ENCODE measurements around the gene AFG1L. TPM values are rescaled to one million over a fixed set of nuclear protein-coding genes. Genes with fewer than 3 reads are reported as not detected.
"Not testable (repeated sequence)": the region's sequence is repeated elsewhere in the genome, so short reads cannot be mapped to it uniquely, and the experiment has no call there.

Gene AFG1L
- total RNA-seq, 1 donor from 2014 or later: 5.5 TPM

DNA sequence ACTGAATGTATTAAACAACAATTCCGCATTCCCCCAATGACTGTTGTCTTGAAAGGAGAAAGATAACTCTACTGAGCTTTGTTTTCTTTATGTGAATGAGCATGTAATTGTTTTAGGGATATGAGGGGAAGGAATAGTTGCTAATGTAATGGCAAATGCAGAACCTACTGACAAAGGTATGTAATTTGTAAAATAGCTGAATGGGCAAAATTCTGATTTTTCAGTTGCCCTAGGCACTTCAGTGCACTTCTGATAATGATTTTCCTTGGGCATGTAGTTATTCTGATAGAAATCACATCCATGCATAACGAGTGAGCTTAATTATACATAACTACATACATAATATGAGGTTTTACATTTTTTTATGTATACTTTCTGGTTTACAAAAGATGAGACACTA, 212.5 kb downstream of the AFG1L start:
- intact Hi-C loops (cut with micrococcal nuclease): no loop called here

DNA sequence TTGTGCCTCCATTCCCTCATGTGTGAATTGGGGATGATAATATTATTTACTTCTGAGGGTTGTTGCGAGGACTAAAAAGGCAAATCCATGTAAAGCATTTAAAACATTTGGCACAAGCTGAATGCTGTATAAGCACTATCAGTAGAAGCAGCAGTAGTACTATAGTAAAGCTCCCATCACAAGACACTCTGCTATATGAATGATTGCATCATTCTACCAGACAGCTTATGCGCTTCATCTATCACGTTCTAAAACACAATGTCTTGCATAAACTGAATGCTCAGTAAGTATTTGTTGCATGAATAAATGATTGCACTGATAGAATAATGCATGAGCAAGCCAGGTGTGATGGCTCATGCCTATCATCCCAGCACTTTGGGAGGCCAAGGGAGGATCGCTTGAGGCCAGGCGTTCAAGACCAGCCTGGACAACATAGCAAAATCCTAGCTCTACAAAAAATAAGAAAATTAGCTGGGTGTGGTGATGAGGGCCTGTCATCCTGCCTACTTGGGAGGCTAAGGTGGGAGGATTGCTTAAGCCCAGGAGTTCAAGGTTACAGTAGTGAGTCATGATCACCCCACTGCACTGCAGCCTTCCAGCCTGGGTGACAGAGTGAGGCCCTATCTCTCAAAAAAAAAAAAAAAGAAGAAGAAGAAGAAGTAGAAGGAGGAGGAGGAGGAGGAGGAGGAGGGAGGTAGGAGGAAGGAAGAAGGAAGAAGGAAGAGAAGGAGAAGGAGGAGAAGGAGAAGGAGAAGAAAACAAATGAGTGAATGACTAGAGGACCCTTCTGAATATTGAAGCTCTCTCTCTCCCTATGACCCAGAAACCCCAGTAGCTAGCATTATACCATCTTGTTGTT, 215.8 kb downstream of the AFG1L start:
- intact Hi-C loops (cut with micrococcal nuclease): no loop called here

DNA sequence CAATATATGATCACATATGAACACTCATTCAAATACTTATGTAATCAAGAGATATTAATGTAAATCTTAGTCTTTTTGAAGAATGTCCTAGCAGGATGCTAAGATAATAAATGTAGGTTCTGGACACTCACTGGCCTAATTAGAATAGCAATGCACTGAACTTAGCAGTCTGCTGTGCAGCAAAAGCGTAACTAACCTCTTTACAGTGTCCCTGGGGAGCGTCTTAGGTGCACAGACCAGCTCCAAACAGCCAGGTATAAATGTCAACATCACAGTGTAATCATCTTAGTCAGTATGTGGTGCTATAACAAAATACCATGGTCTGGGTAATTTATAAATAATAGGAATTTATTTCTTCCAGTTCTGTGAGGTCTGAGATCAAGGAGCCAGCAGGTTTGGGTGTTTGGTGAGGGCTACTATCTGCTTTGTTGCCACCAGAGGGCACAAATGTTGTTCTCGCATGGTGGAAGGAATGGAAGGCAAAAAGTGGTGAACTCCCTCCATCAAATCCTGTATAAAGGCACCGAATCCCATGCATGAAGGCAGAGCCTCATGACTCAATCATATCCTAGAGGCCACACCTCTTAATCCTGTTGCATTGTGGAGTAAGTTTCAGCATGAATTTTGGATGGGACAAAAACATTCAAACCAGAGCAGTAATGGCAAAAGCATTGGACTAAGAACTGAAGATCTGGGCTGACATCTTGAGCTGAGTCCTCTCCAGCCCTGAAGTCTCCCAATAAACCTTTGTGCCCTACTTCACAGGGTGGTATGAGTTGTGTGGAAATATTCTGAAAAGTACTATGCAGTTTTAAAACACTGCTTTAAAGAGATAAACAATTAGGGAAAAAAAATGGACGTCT, 224.1 kb downstream of the AFG1L start:
- intact Hi-C loops (cut with micrococcal nuclease): no loop called here

DNA sequence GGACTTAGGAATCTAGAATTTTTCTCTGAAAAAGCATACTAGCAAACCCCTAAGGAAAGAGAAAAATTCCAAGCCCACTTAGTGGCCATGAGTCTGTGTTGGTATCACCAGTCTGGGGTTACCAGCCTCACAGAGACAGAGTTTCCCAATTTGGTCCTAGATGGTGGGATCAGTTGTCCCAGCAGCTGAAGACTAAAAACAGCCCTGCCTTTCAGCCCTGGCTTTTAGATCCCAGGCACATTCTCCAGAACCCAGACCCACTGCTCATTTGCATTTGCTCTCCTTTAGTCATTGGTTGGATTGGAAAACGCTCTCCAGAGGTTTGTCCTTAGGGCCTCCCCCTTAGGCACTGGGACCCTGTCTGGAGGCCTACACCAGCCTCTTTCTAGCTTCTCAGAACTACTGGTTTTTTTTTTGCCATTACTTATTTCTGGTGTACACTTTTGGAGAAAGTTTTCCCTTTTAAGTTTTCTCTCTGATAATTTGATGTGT, 226.8 kb downstream of the AFG1L start:
- intact Hi-C loops (cut with micrococcal nuclease): no loop called here

DNA sequence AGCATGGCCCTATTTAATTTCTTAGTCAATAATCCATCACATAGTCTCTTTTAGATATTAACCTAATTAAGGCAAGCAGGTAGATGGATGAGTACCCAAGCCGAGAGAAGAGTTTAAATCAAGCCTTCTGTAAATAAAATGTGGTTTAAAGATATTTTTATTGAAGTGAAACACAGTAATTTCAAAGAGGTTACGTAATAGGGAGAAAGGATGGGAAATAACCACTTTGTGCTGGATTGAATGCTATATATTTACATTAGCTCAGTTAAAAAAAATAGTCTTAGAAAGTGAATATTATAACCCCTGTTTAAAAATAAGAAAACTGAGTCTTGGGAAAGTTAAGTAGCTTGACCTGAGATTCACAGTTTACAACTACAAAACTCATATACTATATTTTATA, 228.8 kb downstream of the AFG1L start:
- intact Hi-C loops (cut with micrococcal nuclease): no loop called here

DNA sequence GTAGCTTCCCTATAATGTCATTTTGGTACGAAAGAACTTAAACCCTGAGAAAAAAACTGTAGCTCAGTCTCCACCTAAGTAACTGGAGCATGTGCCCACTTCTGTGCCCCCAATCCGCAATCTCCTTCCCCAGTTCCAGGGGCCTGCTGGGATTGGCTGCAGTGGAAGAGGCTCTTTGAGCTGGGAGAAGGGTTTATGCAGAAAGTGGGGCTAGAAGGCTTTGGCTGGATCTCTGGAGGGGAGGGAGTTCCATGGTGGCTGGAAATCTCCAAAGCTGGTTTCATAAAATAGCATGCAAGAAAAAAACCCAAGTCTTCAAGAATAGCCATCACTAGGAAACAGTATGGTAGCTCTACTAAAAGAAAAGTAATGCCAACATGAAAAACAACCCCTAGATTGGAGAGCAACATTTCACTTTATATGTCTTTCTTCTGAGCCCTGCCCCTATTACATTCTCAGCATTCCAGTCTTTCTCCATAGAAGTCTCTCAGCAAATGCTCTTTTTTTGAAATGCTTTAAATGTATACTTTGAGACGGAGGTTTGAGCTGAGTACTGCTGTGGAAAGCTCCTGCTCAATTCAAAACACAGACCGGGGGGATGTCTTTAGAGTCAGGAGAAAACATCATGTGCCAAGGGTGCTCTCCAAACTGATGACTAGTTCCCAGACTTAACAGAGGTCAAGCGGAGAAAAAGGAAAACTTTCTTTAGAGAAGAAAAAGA, 229.8 kb downstream of the AFG1L start:
- intact Hi-C loops (cut with micrococcal nuclease): no loop called here

DNA sequence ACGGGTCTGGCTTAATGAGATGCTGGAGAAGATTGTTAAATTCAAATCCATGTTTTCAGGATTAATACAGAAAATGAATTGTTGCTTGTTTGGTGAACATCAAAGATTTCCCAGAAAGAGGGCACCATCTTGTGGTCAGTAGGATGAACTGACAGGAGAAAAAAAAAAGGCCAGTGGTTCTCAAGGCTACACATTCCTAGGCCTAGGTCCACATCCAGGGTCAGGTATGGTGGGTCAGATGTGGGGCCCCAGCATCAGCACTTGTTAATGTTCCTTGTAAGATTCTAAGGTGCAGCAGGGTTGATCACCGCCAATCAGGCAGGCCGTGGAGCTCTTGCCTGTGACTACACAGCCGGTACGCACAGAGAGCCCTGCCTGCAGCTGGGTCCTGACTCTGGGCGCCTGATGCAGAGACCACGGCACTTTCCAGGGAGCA, 231.9 kb downstream of the AFG1L start:
- intact Hi-C loops (cut with micrococcal nuclease): loop anchor here (1.0 kb wide), 2 partner anchors 413 to 546 kb away; no protein-coding TSS in a partner anchor

DNA sequence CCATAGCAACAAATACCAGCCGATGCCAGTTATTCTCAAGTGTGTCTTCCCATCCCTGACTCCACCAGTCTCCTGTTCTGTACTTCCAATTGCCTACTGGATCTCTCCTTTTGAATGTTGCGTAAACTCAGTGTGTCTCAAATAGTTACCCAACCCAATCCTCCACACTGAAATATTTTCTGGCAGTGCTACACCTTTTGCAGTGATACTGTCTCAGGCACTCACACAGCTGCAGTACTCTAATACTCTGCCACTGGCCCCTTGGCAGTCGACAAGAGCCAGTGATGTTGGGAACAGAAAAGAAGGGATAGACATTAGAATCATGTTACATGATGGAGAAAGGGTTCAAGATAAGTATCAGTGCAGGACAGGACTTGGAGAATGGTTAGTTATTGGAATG, 234.0 kb downstream of the AFG1L start:
- intact Hi-C loops (cut with micrococcal nuclease): no loop called here

DNA sequence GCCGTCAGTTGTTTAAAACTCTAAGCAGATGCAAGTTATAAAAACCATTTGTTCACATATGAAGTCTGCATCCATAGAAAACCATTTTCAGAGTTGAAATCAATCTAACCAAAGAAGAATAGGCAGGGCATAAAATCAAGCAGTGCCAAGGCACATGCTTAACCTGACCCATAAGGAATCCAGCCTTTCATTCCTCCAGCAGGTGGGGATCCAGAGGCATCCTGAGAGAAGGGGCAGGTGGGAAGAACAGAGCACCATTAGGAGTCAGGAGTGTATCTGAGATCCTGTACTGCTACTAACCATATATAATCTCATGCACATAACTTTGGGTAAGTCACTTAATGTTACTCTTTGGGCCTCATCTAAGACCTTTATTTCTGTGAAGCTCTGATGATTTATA, 236.5 kb downstream of the AFG1L start:
- intact Hi-C loops (cut with micrococcal nuclease): no loop called here

DNA sequence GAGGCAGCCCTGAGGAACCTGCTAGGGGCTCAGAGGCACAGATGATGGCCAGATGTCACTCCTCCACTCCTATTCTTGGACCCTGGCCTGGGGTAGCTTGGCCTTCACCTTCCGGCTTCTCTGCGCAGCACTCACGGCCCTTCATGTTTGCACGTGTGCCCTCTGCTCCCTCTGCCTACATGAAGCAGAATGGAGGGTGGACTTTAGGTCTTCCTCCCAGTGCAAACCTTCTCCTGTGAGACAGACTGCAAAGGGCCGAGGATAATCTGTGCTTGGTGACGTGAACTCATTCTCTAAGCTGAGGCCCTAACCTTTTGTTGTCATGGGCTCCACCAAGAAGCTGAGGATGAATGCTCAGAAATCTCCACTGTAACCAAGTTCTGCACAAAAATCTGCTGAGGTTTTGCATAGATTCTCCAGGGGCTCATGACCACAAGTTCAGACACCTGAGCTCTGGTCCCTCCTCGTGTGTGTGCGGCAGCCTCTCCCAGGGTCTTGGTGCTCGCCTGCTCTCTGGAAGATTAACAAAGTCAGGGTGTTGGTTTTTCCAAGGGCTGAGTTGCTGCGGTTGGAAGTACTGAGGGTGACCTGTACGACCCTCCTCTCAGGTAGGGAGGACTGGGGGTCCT, 240.4 kb downstream of the AFG1L start:
- intact Hi-C loops (cut with micrococcal nuclease): no loop called here

DNA sequence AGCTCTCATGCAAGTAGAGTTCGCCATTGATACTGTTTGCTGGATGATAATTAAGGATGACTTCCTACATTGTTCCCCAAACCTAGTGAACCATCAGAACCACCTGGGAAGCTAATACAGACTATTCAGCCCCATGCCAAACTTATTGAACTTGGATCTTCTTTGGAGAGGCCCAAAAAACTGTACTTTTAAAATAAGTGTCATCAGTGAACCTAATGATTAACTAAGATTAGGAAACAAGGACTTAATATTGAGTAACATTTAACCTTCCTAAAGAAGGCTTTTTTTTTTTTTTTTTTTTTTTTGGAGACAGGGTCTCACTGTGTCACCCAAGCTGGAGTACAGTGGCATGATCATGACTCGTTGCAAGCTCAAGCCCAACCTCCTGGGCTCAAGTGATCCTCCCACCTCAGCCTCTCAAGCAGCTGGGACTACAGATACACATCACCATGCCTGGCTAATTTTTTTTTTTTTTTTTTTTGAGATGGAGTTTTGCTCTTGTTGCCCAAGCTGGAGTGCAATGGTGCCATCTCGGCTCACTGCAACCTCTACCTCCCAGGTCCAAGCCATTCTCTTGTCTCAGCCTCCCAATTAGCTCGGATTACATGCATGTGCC, 241.2 kb downstream of the AFG1L start:
- intact Hi-C loops (cut with micrococcal nuclease): not testable (repeated sequence)

DNA sequence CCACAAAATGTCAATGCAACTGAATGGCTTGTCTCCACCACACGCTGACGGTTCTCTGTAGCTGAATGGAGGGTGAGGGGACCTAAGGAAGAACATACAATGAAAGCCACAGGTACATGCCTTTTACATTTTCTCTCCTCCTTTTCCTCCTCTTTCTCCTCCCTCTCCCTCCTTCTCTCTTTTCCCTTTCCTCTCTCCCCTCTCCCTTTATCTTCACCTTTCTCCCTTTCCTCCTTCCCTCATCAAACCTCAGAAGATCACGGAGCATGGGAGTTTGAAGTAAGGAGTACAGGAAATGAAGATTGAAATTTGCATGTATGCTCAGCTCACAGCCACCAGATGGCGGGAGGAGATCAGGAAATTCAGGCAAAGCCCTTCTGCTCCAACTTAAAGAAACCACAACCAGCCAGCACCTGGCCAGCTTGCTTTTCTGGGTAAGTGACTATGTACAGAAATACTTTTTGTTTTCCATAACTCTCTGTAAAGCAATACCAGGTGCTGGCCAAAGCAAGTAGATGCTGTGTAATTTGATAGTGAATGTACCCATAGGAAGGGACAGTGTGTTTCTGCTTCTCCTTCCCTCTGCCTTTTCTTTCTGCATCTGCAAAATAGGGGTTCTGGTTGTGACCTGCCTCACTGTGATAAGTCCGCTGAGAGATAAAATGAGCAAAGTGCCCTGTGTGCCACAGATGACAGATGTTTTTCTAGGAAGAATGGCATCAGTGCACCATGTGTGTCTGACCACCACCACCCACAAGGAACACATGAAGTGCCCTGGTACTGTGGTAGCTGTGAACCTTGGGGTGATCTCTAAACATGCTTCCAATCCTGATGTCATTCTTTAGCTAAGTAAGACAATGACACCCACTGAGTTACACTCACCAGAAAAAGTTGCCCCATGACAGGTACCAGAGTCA, 247.2 kb downstream of the AFG1L start:
- intact Hi-C loops (cut with micrococcal nuclease): loop anchor here (1.0 to 5.0 kb wide), 9 partner anchors 15 to 840 kb away; partner anchors contain the start of genes CD164 and CEP57L1

DNA sequence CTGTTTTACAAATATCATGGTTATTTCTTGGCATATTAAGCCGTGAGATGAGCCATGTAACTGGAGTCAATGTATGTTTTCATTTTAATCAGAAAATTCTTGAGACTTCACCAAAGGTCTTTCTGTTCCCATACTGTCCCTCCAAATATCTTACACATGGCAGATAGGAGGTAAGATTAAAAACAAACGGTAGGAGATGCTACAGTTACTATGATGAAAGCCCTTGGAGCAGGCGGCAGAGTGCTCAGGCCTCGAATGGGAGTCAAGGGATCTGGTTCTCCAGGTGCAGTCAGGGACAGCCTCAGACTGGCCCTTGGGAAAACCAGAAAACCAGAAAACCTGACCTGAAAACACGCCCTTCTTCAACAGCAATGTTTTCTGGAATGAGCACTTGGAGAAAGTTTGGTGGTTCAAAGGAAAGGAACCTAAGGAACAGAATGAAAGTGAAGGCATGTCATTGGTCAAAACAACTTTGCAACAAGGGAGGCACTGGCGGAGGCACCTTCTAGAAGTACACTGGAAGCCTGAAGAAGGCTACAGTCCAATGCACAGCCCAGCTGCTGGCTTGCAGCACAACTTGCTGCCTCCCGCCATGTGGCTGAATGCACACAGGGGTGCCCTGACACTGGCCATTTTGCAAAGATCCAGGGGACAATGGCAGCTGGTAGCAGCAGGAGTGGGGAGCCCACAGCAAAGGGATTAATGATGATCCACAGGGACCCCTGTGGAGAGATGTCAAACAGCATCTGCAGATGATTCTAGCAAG, 248.5 kb downstream of the AFG1L start:
- intact Hi-C loops (cut with micrococcal nuclease): loop anchor here (5.0 kb wide), 1 partner anchor 839 kb away; the partner anchor contains the start of gene CD164

DNA sequence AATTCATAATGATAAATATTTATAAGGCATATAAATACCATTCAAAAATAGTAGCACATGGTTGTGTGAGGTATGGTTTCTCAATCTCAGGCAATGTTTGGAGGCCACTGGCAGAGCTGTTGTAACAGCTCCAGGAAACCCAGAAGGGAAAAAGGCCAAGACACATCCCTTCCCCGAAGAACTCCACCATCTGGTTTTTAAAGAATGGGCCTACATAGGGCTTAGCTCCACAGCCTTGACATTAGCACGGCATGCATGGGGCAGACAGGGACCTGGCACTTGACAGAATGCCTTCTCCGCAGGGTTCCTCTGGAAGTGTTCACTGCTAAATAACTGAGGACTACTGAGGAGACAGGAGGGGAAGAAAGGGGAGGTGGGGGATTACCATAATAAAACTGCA, 249.8 kb downstream of the AFG1L start:
- intact Hi-C loops (cut with micrococcal nuclease): loop anchor here (5.0 kb wide), 1 partner anchor 838 kb away; the partner anchor contains the start of gene CD164

DNA sequence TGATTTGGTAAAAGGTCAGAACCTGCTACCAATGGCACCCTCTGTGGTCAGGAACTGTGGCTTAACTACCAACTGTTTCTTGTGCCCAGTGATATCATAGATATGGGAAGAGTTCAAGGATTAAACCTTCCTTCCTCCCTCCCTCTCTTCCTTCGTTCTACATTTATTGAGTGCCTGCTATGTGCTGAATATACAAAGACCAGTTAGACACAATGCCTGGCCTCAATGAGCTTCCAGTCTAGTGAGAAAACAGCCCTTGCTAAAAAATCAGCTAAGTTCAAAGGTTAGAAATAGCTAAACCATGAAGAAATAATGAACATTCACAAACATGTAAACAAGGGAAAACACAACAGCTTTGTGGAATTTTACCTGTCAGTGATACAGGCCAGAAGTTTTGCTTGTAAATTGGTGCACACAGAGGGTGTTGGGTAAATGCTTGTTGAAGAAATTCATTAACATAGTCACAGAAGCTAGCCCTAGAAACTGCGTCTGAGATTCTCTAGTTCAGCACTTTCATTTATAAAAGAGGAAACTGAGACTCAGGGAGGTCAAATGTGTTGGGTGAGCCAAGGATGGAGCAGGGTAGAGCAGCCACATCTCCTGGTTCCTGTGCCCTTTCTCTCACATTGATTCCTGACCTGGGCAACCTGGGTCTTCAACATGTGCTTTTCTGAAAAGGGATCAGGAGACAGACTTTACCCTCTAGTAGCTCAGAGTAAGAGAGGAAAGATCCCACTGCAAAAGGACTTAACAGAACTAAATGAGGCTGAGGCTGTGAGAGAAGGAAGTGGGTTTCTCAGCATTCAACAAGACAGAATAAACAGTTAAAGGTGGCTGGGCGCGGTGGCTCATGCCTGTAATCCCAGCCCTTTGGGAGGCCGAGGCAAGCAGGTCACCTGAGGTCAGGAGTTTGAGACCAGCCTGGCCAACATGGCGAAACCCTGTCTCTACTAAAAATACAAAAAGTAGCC, 251.5 kb downstream of the AFG1L start:
- intact Hi-C loops (cut with micrococcal nuclease): no loop called here

DNA sequence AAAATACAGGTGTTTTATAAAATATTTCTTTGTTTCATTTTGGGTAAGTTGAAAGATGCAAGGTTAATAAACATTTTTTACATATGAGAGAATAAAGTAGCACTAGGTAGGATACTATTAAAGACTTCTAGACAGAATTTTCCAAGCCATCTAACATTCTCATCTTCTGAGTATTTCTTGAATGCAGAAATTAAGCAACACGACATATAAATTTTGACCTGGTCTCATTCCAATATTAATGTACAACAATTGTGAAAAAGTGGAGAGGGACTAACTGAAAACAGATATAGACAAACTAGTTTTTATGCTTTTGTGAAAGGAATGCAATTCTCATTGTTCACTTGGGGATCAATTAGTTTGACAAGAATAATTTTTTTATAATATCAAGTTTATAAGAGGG, 254.4 kb downstream of the AFG1L start:
- intact Hi-C loops (cut with micrococcal nuclease): no loop called here

DNA sequence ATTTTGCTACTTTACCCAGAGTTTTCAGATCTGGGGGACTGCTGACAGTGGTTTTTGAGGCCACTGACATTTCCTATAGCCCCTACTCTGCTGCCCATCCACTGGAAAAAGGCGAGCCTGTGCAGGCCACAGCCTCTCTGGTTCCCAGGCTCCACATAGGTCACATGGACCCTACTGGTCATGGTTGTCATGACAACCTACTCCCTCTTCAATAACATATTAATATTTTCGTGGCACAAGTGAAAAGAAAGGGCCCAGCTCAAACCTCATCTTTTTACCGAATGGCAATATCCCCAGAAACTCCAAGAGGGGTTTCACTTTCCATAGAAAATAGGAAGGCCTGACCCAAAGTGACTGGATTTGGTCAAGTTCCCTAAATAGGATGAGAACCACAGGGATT, 254.9 kb downstream of the AFG1L start:
- intact Hi-C loops (cut with micrococcal nuclease): no loop called here

Measured in T-helper 1 cell treated with Interleukin-12 subunit alpha and Interleukin-12 subunit beta and Interleukin-4 antibody, amounts not matched to agents 30 ng/mL and 1 ng/mL, for 36 hours (primary cell).